ENCODE measurements around the gene NPIPB9. TPM values are rescaled to one million over a fixed set of nuclear protein-coding genes. Genes with fewer than 3 reads are reported as not detected.
A peak's percentile ranks its signal among the peaks of the same experiment; 100 is the strongest.
"Not testable (repeated sequence)": the region's sequence is repeated elsewhere in the genome, so short reads cannot be mapped to it uniquely, and the experiment has no call there.

NPIPB9 gene
- 0.74 TPM for polyA plus RNA-seq (2013, experiment 1 of 2)
- polyA plus RNA-seq (2013, experiment 2 of 2): 0.76 TPM

GRCh38 chr16:28751487-28751886, at the start of gene NPIPB9:
NPIPB9 (plus strand) TSS chr16:28751787.
- not testable (repeated sequence) for H3K4me1 ChIP-seq (ENCODE audit: control insufficient read depth, insufficient read depth, low read length, poor library complexity, severe bottlenecking); H3K36me3 ChIP-seq (ENCODE audit: control insufficient read depth, insufficient read depth, low read length); H3K27ac ChIP-seq (ENCODE audit: low read depth, low read length, severe bottlenecking); H3K9me3 ChIP-seq (ENCODE audit: control insufficient read depth, low read length); H3K4me3 ChIP-seq (ENCODE audit: extremely low read depth, insufficient read depth, low read length, poor library complexity, severe bottlenecking)
- no CpG with 5 or more reads among the region's 5 CpGs for WGBS, 2 experiments (ENCODE audit: insufficient coverage in 2 of 2)

GRCh38 chr16:28704246-28704645, 47.3 kb upstream of the NPIPB9 start:
- H3K4me3 ChIP-seq (ENCODE audit: extremely low read depth, insufficient read depth, low read length, poor library complexity, severe bottlenecking); H3K36me3 ChIP-seq (ENCODE audit: control insufficient read depth, insufficient read depth, low read length); H3K27ac ChIP-seq (ENCODE audit: low read depth, low read length, severe bottlenecking); H3K9me3 ChIP-seq (ENCODE audit: control insufficient read depth, low read length); H3K4me1 ChIP-seq (ENCODE audit: control insufficient read depth, insufficient read depth, low read length, poor library complexity, severe bottlenecking): not testable (repeated sequence)
- WGBS, 2 experiments (ENCODE audit: insufficient coverage in 2 of 2): no CpG with 5 or more reads among the region's 7 CpGs

- H3K4me3 ChIP-seq (ENCODE audit: extremely low read depth, insufficient read depth, low read length, poor library complexity, severe bottlenecking): peak within 1 kb of the TSS; percentile 18
- H3K4me1 ChIP-seq (ENCODE audit: control insufficient read depth, insufficient read depth, low read length, poor library complexity, severe bottlenecking); H3K36me3 ChIP-seq (ENCODE audit: control insufficient read depth, insufficient read depth, low read length); H3K27ac ChIP-seq (ENCODE audit: low read depth, low read length, severe bottlenecking); H3K9me3 ChIP-seq (ENCODE audit: control insufficient read depth, low read length): not testable (repeated sequence)
- WGBS, 2 experiments (ENCODE audit: insufficient coverage in 2 of 2): no CpG with 5 or more reads among the region's 66 CpGs
Measured at GRCh38 chr16:28711220-28712083, 40.1 kb upstream of the NPIPB9 start, which contains the start of gene EIF3C. EIF3C (plus strand) TSS chr16:28711464; CDS start chr16:28711687, 223 bp downstream.

- WGBS, 2 experiments (ENCODE audit: insufficient coverage in 2 of 2): 100% methylated on average over 1 to 5 of the region's 15 CpGs
- H3K36me3 ChIP-seq (ENCODE audit: control insufficient read depth, insufficient read depth, low read length); H3K4me1 ChIP-seq (ENCODE audit: control insufficient read depth, insufficient read depth, low read length, poor library complexity, severe bottlenecking); H3K27ac ChIP-seq (ENCODE audit: low read depth, low read length, severe bottlenecking); H3K4me3 ChIP-seq (ENCODE audit: extremely low read depth, insufficient read depth, low read length, poor library complexity, severe bottlenecking); H3K9me3 ChIP-seq (ENCODE audit: control insufficient read depth, low read length): not testable (repeated sequence)
Measured at GRCh38 chr16:28722852-28723650, 28.5 kb upstream of the NPIPB9 start.

- no CpG with 5 or more reads among the region's 5 CpGs for WGBS, 2 experiments (ENCODE audit: insufficient coverage in 2 of 2)
- H3K27ac ChIP-seq (ENCODE audit: low read depth, low read length, severe bottlenecking); H3K36me3 ChIP-seq (ENCODE audit: control insufficient read depth, insufficient read depth, low read length); H3K4me3 ChIP-seq (ENCODE audit: extremely low read depth, insufficient read depth, low read length, poor library complexity, severe bottlenecking); H3K9me3 ChIP-seq (ENCODE audit: control insufficient read depth, low read length); H3K4me1 ChIP-seq (ENCODE audit: control insufficient read depth, insufficient read depth, low read length, poor library complexity, severe bottlenecking): not testable (repeated sequence)
Measured at GRCh38 chr16:28731253-28731652, 20.3 kb upstream of the NPIPB9 start.

- H3K27ac ChIP-seq (ENCODE audit: low read depth, low read length, severe bottlenecking); H3K4me3 ChIP-seq (ENCODE audit: extremely low read depth, insufficient read depth, low read length, poor library complexity, severe bottlenecking); H3K9me3 ChIP-seq (ENCODE audit: control insufficient read depth, low read length); H3K4me1 ChIP-seq (ENCODE audit: control insufficient read depth, insufficient read depth, low read length, poor library complexity, severe bottlenecking); H3K36me3 ChIP-seq (ENCODE audit: control insufficient read depth, insufficient read depth, low read length): not testable (repeated sequence)
- no CpG with 5 or more reads among the region's 9 CpGs for WGBS, 2 experiments (ENCODE audit: insufficient coverage in 2 of 2)
Measured at GRCh38 chr16:28732455-28733124, 19.0 kb upstream of the NPIPB9 start.

GRCh38 chr16:28739787-28740186, 11.8 kb upstream of the NPIPB9 start:
- not testable (repeated sequence) for H3K36me3 ChIP-seq (ENCODE audit: control insufficient read depth, insufficient read depth, low read length); H3K27ac ChIP-seq (ENCODE audit: low read depth, low read length, severe bottlenecking); H3K4me1 ChIP-seq (ENCODE audit: control insufficient read depth, insufficient read depth, low read length, poor library complexity, severe bottlenecking); H3K9me3 ChIP-seq (ENCODE audit: control insufficient read depth, low read length); H3K4me3 ChIP-seq (ENCODE audit: extremely low read depth, insufficient read depth, low read length, poor library complexity, severe bottlenecking)
- no CpG with 5 or more reads among the region's 9 CpGs for WGBS, 2 experiments (ENCODE audit: insufficient coverage in 2 of 2)

- H3K27ac ChIP-seq (ENCODE audit: low read depth, low read length, severe bottlenecking); H3K4me3 ChIP-seq (ENCODE audit: extremely low read depth, insufficient read depth, low read length, poor library complexity, severe bottlenecking); H3K4me1 ChIP-seq (ENCODE audit: control insufficient read depth, insufficient read depth, low read length, poor library complexity, severe bottlenecking); H3K36me3 ChIP-seq (ENCODE audit: control insufficient read depth, insufficient read depth, low read length); H3K9me3 ChIP-seq (ENCODE audit: control insufficient read depth, low read length): not testable (repeated sequence)
- no CpG with 5 or more reads among the region's 27 CpGs for WGBS, 2 experiments (ENCODE audit: insufficient coverage in 2 of 2)
Measured at GRCh38 chr16:28740631-28741030, 11.0 kb upstream of the NPIPB9 start.

GRCh38 chr16:28741295-28741694, 10.3 kb upstream of the NPIPB9 start:
- H3K36me3 ChIP-seq (ENCODE audit: control insufficient read depth, insufficient read depth, low read length); H3K4me1 ChIP-seq (ENCODE audit: control insufficient read depth, insufficient read depth, low read length, poor library complexity, severe bottlenecking); H3K9me3 ChIP-seq (ENCODE audit: control insufficient read depth, low read length); H3K4me3 ChIP-seq (ENCODE audit: extremely low read depth, insufficient read depth, low read length, poor library complexity, severe bottlenecking); H3K27ac ChIP-seq (ENCODE audit: low read depth, low read length, severe bottlenecking): not testable (repeated sequence)
- no CpG with 5 or more reads among the region's 9 CpGs for WGBS, 2 experiments (ENCODE audit: insufficient coverage in 2 of 2)

- H3K4me3 ChIP-seq (ENCODE audit: extremely low read depth, insufficient read depth, low read length, poor library complexity, severe bottlenecking); H3K4me1 ChIP-seq (ENCODE audit: control insufficient read depth, insufficient read depth, low read length, poor library complexity, severe bottlenecking); H3K27ac ChIP-seq (ENCODE audit: low read depth, low read length, severe bottlenecking); H3K9me3 ChIP-seq (ENCODE audit: control insufficient read depth, low read length); H3K36me3 ChIP-seq (ENCODE audit: control insufficient read depth, insufficient read depth, low read length): not testable (repeated sequence)
- WGBS, 2 experiments (ENCODE audit: insufficient coverage in 2 of 2): 91% methylated on average over 9 of the region's 62 CpGs; no CpG with 5 or more reads in 1 of the 2 experiments
Measured at GRCh38 chr16:28746618-28747350, 4.8 kb upstream of the NPIPB9 start.
